Measurements from ENCODE around the gene BAIAP3.

Gene BAIAP3

DNA sequence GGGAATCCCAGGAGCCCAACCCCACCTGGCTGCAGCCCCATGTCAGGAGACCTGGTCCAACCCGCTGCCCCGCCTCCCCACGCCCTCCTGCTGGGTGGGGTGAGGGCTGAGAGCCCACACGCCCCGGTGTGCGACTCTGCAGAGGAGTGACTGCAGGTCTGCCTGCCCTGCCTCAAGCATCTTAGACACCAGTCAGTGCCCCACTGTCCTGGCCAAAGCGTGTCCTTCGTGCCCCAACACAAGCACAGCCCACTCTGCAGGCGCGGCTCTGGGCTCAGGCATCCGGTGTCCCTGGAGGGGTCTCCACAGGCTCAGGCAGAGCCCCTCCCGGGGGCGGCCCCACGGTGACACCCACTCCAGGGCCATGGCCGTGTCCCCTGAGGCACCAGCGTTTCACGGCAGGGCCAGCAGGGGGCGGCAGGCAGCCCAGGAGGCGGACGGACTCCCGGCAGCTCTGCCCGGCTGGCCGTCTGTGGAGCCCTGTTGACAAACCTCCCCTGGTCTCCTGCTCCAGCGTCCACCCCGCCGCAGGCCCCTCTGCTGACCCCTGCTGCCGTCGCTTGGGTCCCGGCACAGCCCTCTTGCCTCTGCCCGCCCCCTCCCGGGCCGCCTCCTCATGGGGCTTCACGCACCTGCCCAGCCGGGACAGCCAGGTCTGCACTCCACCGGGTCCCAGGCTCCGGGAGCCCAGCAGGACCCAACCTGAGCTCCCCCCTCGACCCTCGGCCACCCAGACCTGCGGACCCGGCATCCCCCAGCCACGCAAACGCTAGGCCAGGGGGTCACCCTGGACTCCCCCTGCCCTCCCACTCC, 32.6 kb upstream of the BAIAP3 start:
- peaks cover 6% of the 10 kb centered on the region for H3K27me3 ChIP-seq (ENCODE audit: low read depth, low read length)
- no peaks in the 10 kb centered on the region for H3K36me3 ChIP-seq (ENCODE audit: control insufficient read depth in 1 of 2, insufficient read depth in 2 of 2, low read length in 2 of 2)
- no peak overlapping the region for H3K27ac ChIP-seq (ENCODE audit: low read length)
- peaks cover 0 to 7% of the 10 kb centered on the region in 2 donors for H3K4me1 ChIP-seq (ENCODE audit: control insufficient read depth in 1 of 2, insufficient read depth in 2 of 2, low read length in 2 of 2)
- no peak overlapping the region for H3K4me3 ChIP-seq (ENCODE audit: low read depth in 1 of 2, low read length in 2 of 2)
- no peaks in the 10 kb centered on the region for H3K9me3 ChIP-seq (ENCODE audit: control insufficient read depth in 1 of 2, low read length in 2 of 2)

DNA sequence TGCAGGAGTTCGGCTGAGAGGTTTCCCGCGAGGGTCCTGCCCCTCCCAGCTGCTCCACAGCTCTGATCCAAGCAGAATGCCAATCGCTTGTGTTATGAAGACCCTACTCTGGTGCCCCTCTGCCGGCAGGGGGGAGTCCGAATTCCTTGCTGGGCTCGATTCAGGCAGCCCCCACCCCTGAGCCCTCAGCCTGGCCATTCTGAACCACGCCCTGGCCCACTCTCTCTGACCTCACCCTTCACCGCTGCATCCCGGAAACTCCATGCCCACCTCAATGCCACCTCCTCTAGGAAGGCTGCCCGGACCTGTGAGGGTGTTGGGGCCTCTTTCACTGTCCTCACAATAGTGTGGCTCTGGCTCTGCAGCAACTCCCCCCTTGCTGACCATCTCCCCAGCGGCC, 31.9 kb upstream of the BAIAP3 start:
- H3K36me3 ChIP-seq (ENCODE audit: control insufficient read depth in 1 of 2, insufficient read depth in 2 of 2, low read length in 2 of 2): no peaks in the 10 kb centered on the region
- no peaks in the 10 kb centered on the region for H3K9me3 ChIP-seq (ENCODE audit: control insufficient read depth in 1 of 2, low read length in 2 of 2)
- H3K27ac ChIP-seq (ENCODE audit: low read length): no peak overlapping the region
- peaks cover 6% of the 10 kb centered on the region for H3K27me3 ChIP-seq (ENCODE audit: low read depth, low read length)
- H3K4me3 ChIP-seq (ENCODE audit: low read depth in 1 of 2, low read length in 2 of 2): no peak overlapping the region
- peaks cover 0 to 7% of the 10 kb centered on the region in 2 donors for H3K4me1 ChIP-seq (ENCODE audit: control insufficient read depth in 1 of 2, insufficient read depth in 2 of 2, low read length in 2 of 2)

DNA sequence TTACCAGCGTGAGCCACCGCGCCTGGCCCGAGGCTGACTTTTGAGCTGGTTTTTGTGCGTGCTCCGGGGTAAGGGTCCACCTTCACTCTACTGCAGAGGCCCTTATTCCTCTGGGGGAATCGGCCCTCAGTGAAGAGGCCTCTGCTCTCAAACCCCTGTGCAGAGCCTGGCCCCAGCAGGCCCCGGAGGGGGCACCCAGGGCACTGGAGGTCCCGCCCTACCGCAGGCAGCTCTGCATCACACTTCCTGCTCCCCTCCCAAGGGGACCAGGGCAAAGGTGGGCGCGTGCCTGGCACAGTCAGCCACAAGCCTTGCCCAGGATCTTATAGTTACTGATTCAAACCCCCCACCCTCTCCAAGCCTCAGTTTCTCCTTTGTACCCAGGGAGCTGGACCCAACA, 27.6 kb upstream of the BAIAP3 start:
- Histone ChIP-seq H3K4me1 (ENCODE audit: control insufficient read depth in 1 of 2, insufficient read depth in 2 of 2, low read length in 2 of 2) (peaks cover under 1 to 13% of the 10 kb centered on the region in 2 donors), H3K4me3 (ENCODE audit: low read depth in 1 of 2, low read length in 2 of 2) (no peak overlapping the region), H3K27me3 (ENCODE audit: low read depth, low read length) (no peaks in the 10 kb centered on the region), H3K9me3 (ENCODE audit: control insufficient read depth in 1 of 2, low read length in 2 of 2) (no peaks in the 10 kb centered on the region), H3K27ac (ENCODE audit: low read length) (no peak overlapping the region), H3K36me3 (ENCODE audit: control insufficient read depth in 1 of 2, insufficient read depth in 2 of 2, low read length in 2 of 2) (no peaks in the 10 kb centered on the region)

DNA sequence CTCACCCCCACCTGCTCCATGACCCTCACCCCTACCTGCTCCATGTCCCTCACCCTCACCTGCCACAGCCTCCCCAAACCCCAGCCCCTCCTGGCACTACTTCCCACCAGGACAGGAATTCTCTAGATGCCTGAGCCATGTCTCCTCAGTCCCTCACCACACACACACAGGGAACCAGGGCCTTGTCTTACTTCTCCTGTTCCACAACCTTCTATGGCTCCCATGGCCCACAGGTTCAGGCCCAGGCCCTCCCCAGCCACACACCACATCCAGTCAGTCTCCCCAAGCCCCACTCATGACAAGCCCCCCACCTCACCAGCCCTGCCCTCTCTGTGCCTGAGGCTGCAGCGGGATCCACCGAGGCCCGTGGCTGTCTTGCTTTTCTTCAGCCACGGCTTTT, 27.1 kb upstream of the BAIAP3 start:
- H3K4me3 ChIP-seq (ENCODE audit: low read depth in 1 of 2, low read length in 2 of 2): no peak overlapping the region
- no peaks in the 10 kb centered on the region for H3K36me3 ChIP-seq (ENCODE audit: control insufficient read depth in 1 of 2, insufficient read depth in 2 of 2, low read length in 2 of 2)
- H3K9me3 ChIP-seq (ENCODE audit: control insufficient read depth in 1 of 2, low read length in 2 of 2): no peaks in the 10 kb centered on the region
- no peaks in the 10 kb centered on the region for H3K27me3 ChIP-seq (ENCODE audit: low read depth, low read length)
- peaks cover 5 to 14% of the 10 kb centered on the region in 2 donors for H3K4me1 ChIP-seq (ENCODE audit: control insufficient read depth in 1 of 2, insufficient read depth in 2 of 2, low read length in 2 of 2)
- no peak overlapping the region for H3K27ac ChIP-seq (ENCODE audit: low read length)

DNA sequence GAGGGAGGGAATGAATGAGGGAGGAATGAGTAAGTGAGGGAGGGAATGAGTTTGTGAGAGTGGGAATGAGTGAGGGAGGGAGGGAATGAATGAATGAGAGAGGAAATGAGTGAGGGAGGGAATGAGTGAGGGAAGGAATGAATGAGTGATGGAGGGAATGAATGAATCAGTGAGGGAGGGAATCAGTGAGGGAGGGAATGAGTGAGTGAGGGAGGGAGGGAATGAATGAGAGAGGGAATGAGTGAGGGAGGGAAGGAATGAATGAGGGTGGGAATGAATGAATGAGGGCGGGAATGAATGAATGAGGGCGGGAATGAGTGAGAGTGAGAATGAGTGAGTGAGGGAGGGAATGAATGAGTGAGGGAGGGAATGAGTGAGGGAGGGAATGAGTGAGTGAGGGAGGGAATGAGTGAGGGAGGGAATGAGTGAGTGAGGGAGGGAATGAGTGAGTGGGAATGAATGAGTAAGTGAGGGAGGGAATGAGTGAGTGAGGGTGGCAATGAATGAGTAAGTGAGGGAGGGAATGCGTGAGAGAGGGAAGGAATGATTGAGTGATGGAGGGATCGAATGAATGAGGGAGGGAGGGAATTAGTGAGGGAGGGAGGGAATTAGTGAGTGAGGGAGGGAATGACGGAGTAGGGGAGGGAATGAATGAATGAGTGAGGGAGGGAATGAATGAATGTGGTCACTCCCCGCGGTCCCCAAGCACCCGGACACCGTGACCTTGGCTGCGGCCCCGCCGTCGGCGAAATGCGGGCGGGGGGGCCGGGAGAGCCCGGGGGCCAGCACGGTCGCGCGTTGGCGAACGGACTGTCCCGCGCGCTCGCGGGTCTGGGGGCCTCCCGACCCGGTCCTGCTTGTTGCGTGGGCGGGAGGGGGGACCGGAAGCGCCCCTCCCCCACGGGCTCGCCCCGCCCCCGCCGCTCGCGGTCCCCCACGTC, 25.1 kb upstream of the BAIAP3 start:
- no peak overlapping the region for H3K27ac ChIP-seq (ENCODE audit: low read length)
- H3K4me3 ChIP-seq (ENCODE audit: low read depth in 1 of 2, low read length in 2 of 2): peak overlapping the region; percentile 23 to 61
- no peaks in the 10 kb centered on the region for H3K9me3 ChIP-seq (ENCODE audit: control insufficient read depth in 1 of 2, low read length in 2 of 2)
- peaks cover 10 to 34% of the 10 kb centered on the region in 2 donors for H3K4me1 ChIP-seq (ENCODE audit: control insufficient read depth in 1 of 2, insufficient read depth in 2 of 2, low read length in 2 of 2)
- peaks cover 0 to 4% of the 10 kb centered on the region in 2 donors for H3K36me3 ChIP-seq (ENCODE audit: control insufficient read depth in 1 of 2, insufficient read depth in 2 of 2, low read length in 2 of 2)
- no peaks in the 10 kb centered on the region for H3K27me3 ChIP-seq (ENCODE audit: low read depth, low read length)

DNA sequence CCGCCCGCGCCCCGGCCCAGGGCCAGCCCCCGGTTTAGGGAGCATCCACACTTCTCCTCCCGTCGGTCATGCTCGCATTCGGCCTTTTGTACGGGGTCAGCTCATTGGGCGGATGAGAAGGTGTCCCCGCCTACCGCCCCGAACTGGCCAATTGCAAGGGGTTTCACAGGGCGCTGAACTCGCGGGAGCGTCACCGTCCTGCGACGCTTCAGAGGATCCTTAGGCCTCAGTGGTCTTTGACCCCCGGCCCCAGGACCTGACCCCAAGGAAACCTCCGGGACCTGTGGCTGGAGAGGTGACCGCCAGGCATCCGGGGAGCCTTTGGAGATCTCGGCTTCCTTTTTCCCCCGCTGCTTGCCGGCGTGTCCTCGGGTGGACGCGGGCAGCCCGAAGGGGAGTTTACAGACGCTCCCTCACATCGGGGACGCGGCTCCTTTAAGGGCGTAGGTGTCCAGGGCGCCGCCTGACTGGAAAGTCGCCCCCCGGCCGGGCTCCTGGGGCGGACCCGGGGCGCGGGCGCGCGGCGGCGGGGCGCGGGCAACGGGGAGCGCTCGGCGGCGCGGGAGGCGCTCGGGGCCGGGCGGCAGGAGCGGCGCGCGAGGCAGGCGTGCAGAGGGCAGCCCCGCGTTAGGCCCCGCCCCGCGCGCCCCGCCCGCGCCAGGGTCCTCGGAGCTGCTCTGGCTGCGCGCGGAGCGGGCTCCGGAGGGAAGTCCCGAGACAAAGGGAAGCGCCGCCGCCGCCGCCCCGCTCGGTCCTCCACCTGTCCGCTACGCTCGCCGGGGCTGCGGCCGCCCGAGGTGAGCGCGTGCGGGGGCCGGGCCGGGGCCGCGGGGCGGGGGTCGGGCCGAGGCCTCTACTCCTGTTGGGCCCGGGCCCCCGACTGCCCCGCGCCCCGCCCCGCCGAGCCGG, 24.2 kb upstream of the BAIAP3 start, which contains the start of gene UBE2I:
Gene UBE2I (plus strand): TSS at position 660 of the 909 bp plus-strand sequence. CDS start 4,395 bp downstream, outside the sequence.
- H3K27me3 ChIP-seq (ENCODE audit: low read depth, low read length): no peaks in the 10 kb centered on the region
- H3K36me3 ChIP-seq (ENCODE audit: control insufficient read depth in 1 of 2, insufficient read depth in 2 of 2, low read length in 2 of 2): peaks cover 4 to 6% of the 10 kb centered on the region in 2 donors
- H3K27ac ChIP-seq (ENCODE audit: low read length): peak within 1 kb of the TSS; percentile 99
- H3K9me3 ChIP-seq (ENCODE audit: control insufficient read depth in 1 of 2, low read length in 2 of 2): no peaks in the 10 kb centered on the region
- peaks cover 10 to 43% of the 10 kb centered on the region in 2 donors for H3K4me1 ChIP-seq (ENCODE audit: control insufficient read depth in 1 of 2, insufficient read depth in 2 of 2, low read length in 2 of 2)
- peak within 1 kb of the TSS; percentile 81 to 92 for H3K4me3 ChIP-seq (ENCODE audit: low read depth in 1 of 2, low read length in 2 of 2)

DNA sequence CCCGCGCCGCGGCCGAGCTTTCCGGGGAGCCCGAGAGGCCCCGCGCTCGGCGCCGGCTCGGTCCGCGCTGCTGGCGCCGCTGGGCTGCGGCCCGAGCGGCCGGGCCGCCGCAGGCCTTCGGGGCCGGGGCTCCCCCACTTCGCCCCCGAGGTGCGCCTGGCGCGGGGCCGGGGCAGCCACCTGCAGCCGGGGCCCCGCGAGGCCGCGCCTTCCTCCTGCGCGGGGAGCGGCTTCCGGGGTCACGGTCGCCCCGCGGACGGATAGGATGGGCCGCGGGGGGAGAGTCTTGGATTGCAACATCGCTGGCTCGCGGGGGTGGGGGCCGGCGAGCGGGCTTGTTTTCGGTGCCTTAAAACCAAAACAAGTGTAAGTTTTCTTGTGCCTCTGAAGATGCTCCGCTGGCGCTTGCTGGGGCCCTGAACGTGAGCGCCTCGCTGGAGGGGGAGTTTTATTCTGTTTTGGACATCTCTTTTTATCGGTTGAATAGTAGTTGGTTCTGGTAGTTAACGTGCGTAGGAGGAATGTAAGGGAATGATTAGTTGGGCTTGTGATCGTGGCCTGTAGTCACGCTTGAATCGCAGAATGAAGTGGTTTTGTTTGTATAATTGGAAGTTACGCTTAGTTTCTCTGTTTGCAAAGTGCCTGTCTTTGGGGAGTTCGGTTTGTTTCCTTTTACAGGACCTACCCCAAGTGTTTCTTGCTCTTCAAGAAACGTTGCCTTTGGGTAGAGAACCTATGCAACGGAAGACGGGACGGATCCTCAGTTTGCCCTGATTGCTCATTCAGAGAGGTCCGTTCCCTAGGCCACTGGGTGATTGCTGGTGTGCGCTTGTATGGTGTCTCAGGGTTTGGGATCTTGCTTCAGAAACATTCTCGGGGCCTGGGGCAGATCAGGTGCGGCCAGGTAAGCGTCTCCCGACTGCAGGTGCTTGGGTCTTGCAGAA, 23.3 kb upstream of the BAIAP3 start:
- H3K4me1 ChIP-seq (ENCODE audit: control insufficient read depth in 1 of 2, insufficient read depth in 2 of 2, low read length in 2 of 2): peaks cover 10 to 48% of the 10 kb centered on the region in 2 donors
- no peaks in the 10 kb centered on the region for H3K27me3 ChIP-seq (ENCODE audit: low read depth, low read length)
- H3K36me3 ChIP-seq (ENCODE audit: control insufficient read depth in 1 of 2, insufficient read depth in 2 of 2, low read length in 2 of 2): peaks cover 4 to 16% of the 10 kb centered on the region in 2 donors
- peak overlapping the region; percentile 70 for H3K27ac ChIP-seq (ENCODE audit: low read length)
- H3K4me3 ChIP-seq (ENCODE audit: low read depth in 1 of 2, low read length in 2 of 2): peak overlapping the region; percentile 81 to 92
- H3K9me3 ChIP-seq (ENCODE audit: control insufficient read depth in 1 of 2, low read length in 2 of 2): no peaks in the 10 kb centered on the region

DNA sequence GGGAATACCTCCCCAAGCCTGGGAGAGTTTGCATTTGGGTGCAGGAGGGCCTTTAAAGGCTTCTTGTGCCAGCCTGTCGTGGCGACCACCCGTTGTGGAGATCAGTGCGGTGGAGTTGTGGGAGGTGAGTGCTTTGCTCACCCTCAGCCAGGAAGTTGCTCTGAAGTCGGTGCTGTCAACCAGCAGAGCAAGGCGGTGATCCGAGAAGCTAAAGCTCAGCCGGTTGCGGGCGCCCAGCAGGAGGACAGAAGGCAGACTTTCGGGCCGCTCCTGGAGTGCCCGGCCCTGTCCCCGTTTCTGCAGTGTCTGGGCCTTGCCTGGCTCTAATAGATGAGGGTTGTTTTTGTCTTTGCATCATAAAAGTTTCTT, 22.6 kb upstream of the BAIAP3 start:
- H3K9me3 ChIP-seq (ENCODE audit: control insufficient read depth in 1 of 2, low read length in 2 of 2): no peaks in the 10 kb centered on the region
- no peaks in the 10 kb centered on the region for H3K27me3 ChIP-seq (ENCODE audit: low read depth, low read length)
- H3K4me3 ChIP-seq (ENCODE audit: low read depth in 1 of 2, low read length in 2 of 2): peak overlapping the region; percentile 81 to 92
- peaks cover 9 to 22% of the 10 kb centered on the region in 2 donors for H3K36me3 ChIP-seq (ENCODE audit: control insufficient read depth in 1 of 2, insufficient read depth in 2 of 2, low read length in 2 of 2)
- H3K27ac ChIP-seq (ENCODE audit: low read length): peak overlapping the region; percentile 8
- peaks cover 10 to 48% of the 10 kb centered on the region in 2 donors for H3K4me1 ChIP-seq (ENCODE audit: control insufficient read depth in 1 of 2, insufficient read depth in 2 of 2, low read length in 2 of 2)

DNA sequence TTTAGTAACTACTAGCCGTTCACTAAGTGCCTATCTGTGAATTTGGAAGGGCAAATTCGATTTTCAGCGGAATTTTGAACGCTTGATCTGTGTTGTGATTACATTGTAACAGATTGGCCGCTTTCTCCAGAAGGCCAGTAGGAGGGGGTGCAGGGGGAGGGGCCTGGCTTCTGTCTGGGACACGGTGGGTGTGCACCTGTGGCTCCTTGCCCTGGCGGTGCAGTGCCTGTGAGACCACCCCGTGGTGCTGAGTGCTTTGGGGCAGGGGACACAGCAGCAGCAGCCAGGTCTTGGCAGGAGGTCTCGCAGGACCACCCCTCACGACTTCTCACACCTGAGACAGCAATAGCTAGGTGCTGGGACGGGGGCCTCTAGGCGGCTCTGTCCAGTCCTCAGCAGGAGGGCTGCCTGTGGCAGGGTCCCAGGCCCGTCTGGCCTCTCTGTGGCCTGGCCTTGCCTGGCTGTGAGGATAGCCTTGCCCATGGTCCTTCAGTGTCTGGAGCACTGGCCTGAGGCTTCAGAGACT, 22.2 kb upstream of the BAIAP3 start:
- Histone ChIP-seq H3K4me1 (ENCODE audit: control insufficient read depth in 1 of 2, insufficient read depth in 2 of 2, low read length in 2 of 2) (peaks cover 10 to 48% of the 10 kb centered on the region in 2 donors), H3K4me3 (ENCODE audit: low read depth in 1 of 2, low read length in 2 of 2) (peak overlapping the region; percentile 81 to 92), H3K36me3 (ENCODE audit: control insufficient read depth in 1 of 2, insufficient read depth in 2 of 2, low read length in 2 of 2) (peaks cover 13 to 27% of the 10 kb centered on the region in 2 donors), H3K9me3 (ENCODE audit: control insufficient read depth in 1 of 2, low read length in 2 of 2) (no peaks in the 10 kb centered on the region), H3K27me3 (ENCODE audit: low read depth, low read length) (no peaks in the 10 kb centered on the region), H3K27ac (ENCODE audit: low read length) (peak overlapping the region; percentile 8)
